Left ventricle myocardium superior (tissue), 1 donor: Measurements from ENCODE around the gene COMT. TPM values are rescaled to one million over a fixed set of nuclear protein-coding genes. Genes with fewer than 3 reads are reported as not detected.

Experiments
- ATAC-seq: fragments of 200-7000 bp; cut with Tn5 transposase; one replicate; pipeline ENCODE4 v1.9.1; 2020; ENCODE audit warnings: mild to moderate bottlenecking, moderate library complexity
- DNase-seq: peaks from one replicate; pipeline ENCODE4 v3.0.0-alpha.2; 2020
- intact Hi-C: fragments of 100-400 bp; cut with micrococcal nuclease; formaldehyde crosslinking; loops from one replicate; pipeline ENCODE4 v1.11.0; 2022
- microRNA-seq: library from miRNA; unstranded; fragments of <30 nt; microRNA quantifications from one replicate; pipeline ENCODE4 v1.2.0, GENCODE V29; 2020; ENCODE audit warnings: borderline number of aligned reads
- total RNA-seq: library from RNA; stranded (reverse); fragmentation: NEBNext Ultra II Directional; extraction: Animal tissue kit (Norgen Biotek cat#: 25700); gene quantifications from one replicate; pipeline ENCODE4 v1.2.1, GENCODE V29; 2021
- donor health status: DM: no; HTN: yes; CAD: no; lungs with severe emphysema.

COMT gene
- total RNA-seq, 1 donor from 2014 or later = 83.4 TPM

GRCh38 chr22:20011993-20012740 is 70.6 kb downstream of the COMT start:
- intact Hi-C loops = loop anchor here (5.0 kb wide), 1 partner anchor 40 kb away; no protein-coding TSS in a partner anchor
- peak; percentile 12 for DNase-seq
- ATAC-seq = no peak

- intact Hi-C loops = loop anchor here (5.0 kb wide), 1 partner anchor 41 kb away; no protein-coding TSS in a partner anchor
- DNase-seq = peak; percentile 23
- ATAC-seq = no peak
Observed at GRCh38 chr22:20012741-20013331, 71.3 kb downstream of the COMT start.

GRCh38 chr22:20013382-20013871 is 71.9 kb downstream of the COMT start:
- ATAC-seq = peak; percentile 53
- DNase-seq = peak; percentile 87
- intact Hi-C loops = loop anchor here (5.0 kb wide), 1 partner anchor 41 kb away; no protein-coding TSS in a partner anchor

- intact Hi-C loops = loop anchor here (5.0 kb wide), 1 partner anchor 42 kb away; no protein-coding TSS in a partner anchor
- DNase-seq (peak; percentile 33), ATAC-seq (no peak)
Observed at GRCh38 chr22:20014526-20015186, 73.1 kb downstream of the COMT start.

- intact Hi-C loops = no loop called here
Observed at GRCh38 chr22:20015187-20015625, 73.6 kb downstream of the COMT start.

GRCh38 chr22:20015971-20016733 is 74.6 kb downstream of the COMT start:
- no peak for ATAC-seq
- intact Hi-C loops = no loop called here
- DNase-seq = peak; percentile 52

More at GRCh38 chr22:20015187-20015625, 73.6 kb downstream of the COMT start:
- ATAC-seq (no peak), DNase-seq (peak; percentile 26)

- intact Hi-C loops = no loop called here
- ATAC-seq (peak; percentile 65), DNase-seq (peak; percentile 96)
Observed at GRCh38 chr22:20016734-20017621, 75.4 kb downstream of the COMT start, which contains the start of gene ARVCF. TSS of gene ARVCF (minus strand) at chr22:20016823. CDS start at chr22:19990794, 26,029 bp downstream.

GRCh38 chr22:20017622-20017958 is 76.0 kb downstream of the COMT start:
- ATAC-seq (no peak), DNase-seq (no peak)
- intact Hi-C loops = no loop called here

GRCh38 chr22:20018001-20018400 is 76.4 kb downstream of the COMT start:
- intact Hi-C loops = no loop called here
- DNase-seq = no peak
- ATAC-seq = no peak

Small RNA genes lying within 50 kb of the gene (microRNA-seq; reads per million reads assigned to microRNA genes)
- gene MIR4761 = not detected

Other genes with a start within 250 kb of the COMT start
- 152 TPM for gene SEPTIN5, start 227.3 kb upstream of the COMT start, total RNA-seq
- not detected for gene GP1BB, start 218.2 kb upstream of the COMT start, total RNA-seq
- gene TBX1, start 181.0 kb upstream of the COMT start, total RNA-seq = 3.6 TPM
- 3.4 TPM for gene GNB1L, start 86.9 kb upstream of the COMT start, total RNA-seq
- gene RTL10, start 86.9 kb upstream of the COMT start, total RNA-seq = 8.0 TPM
- 42.4 TPM for gene TXNRD2, start within 50 bp of the COMT start, total RNA-seq
- gene ARVCF, start 75.1 kb downstream of the COMT start, total RNA-seq = 26.8 TPM
- 71.5 TPM for gene TANGO2, start 79.3 kb downstream of the COMT start, total RNA-seq
- 17.7 TPM for gene DGCR8, start 138.5 kb downstream of the COMT start, total RNA-seq
- 36.6 TPM for gene RANBP1, start 174.3 kb downstream of the COMT start, total RNA-seq
- 28.5 TPM for gene TRMT2A, start 175.5 kb downstream of the COMT start, total RNA-seq
- 51.6 TPM for gene ZDHHC8, start 190.0 kb downstream of the COMT start, total RNA-seq
- 0.27 TPM for gene CCDC188, start 209.3 kb downstream of the COMT start, total RNA-seq